Measurements from ENCODE around the gene FZD7.

Gene FZD7

DNA sequence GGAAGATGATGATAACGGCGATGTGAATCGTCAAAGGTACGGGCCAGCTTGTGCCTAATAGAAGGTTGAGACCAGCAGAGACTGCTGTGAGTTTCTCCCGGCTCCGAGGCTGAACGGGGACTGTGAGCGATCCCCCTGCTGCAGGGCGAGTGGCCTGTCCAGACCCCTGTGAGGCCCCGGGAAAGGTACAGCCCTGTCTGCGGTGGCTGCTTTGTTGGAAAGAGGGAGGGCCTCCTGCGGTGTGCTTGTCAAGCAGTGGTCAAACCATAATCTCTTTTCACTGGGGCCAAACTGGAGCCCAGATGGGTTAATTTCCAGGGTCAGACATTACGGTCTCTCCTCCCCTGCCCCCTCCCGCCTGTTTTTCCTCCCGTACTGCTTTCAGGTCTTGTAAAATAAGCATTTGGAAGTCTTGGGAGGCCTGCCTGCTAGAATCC, 3.0 kb downstream of the FZD7 start:
- Histone ChIP-seq H3K27ac (ENCODE audit: low read length) (no peak overlapping the region), H3K9me3 (ENCODE audit: insufficient read depth, low read length, severe bottlenecking) (peaks cover 4% of the 10 kb centered on the region), H3K27me3 (ENCODE audit: insufficient read depth, low read length, poor library complexity) (peaks cover 19% of the 10 kb centered on the region), H3K79me2 (ENCODE audit: insufficient read depth, low read length) (no peaks in the 10 kb centered on the region), H2AFZ (ENCODE audit: low read depth, low read length) (no peak overlapping the region), H3K4me2 (ENCODE audit: insufficient read depth, low read length) (no peak overlapping the region), H3K9ac (ENCODE audit: low read depth, low read length) (no peak overlapping the region), H3K4me3 (ENCODE audit: low read depth in 1 of 2, low read length in 2 of 2) (no peak overlapping the region), H3K36me3 (ENCODE audit: insufficient read depth, low read length) (no peaks in the 10 kb centered on the region), H4K20me1 (ENCODE audit: insufficient read depth, low read length) (no peaks in the 10 kb centered on the region), H3K4me1 (ENCODE audit: insufficient read depth, low read length) (no peaks in the 10 kb centered on the region)
- no peak for ATAC-seq (ENCODE audit: insufficient read depth, low read depth)
- no peak for TF ChIP-seq EZH2 (IDR thresholded peaks at IDR 0.05; ENCODE audit: borderline replicate concordance, low read depth, low read length, severe bottlenecking)
- TF ChIP-seq, protein P1, sequence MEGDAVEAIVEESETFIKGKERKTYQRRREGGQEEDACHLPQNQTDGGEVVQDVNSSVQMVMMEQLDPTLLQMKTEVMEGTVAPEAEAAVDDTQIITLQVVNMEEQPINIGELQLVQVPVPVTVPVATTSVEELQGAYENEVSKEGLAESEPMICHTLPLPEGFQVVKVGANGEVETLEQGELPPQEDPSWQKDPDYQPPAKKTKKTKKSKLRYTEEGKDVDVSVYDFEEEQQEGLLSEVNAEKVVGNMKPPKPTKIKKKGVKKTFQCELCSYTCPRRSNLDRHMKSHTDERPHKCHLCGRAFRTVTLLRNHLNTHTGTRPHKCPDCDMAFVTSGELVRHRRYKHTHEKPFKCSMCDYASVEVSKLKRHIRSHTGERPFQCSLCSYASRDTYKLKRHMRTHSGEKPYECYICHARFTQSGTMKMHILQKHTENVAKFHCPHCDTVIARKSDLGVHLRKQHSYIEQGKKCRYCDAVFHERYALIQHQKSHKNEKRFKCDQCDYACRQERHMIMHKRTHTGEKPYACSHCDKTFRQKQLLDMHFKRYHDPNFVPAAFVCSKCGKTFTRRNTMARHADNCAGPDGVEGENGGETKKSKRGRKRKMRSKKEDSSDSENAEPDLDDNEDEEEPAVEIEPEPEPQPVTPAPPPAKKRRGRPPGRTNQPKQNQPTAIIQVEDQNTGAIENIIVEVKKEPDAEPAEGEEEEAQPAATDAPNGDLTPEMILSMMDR (IDR thresholded peaks at IDR 0.05; ENCODE audit: borderline replicate concordance, extremely low read depth, low read length, poor library complexity, severe bottlenecking): no peak
- DNase-seq: no peak

DNA sequence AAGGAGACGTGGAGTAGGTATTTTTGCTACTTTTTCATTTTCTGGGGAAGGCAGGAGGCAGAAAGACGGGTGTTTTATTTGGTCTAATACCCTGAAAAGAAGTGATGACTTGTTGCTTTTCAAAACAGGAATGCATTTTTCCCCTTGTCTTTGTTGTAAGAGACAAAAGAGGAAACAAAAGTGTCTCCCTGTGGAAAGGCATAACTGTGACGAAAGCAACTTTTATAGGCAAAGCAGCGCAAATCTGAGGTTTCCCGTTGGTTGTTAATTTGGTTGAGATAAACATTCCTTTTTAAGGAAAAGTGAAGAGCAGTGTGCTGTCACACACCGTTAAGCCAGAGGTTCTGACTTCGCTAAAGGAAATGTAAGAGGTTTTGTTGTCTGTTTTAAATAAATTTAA, 3.4 kb downstream of the FZD7 start:
- H3K4me2 ChIP-seq (ENCODE audit: insufficient read depth, low read length): no peak overlapping the region
- H3K36me3 ChIP-seq (ENCODE audit: insufficient read depth, low read length): no peaks in the 10 kb centered on the region
- TF ChIP-seq, protein P1 (IDR thresholded peaks at IDR 0.05; ENCODE audit: borderline replicate concordance, extremely low read depth, low read length, poor library complexity, severe bottlenecking): no peak
- no peak for TF ChIP-seq EZH2 (IDR thresholded peaks at IDR 0.05; ENCODE audit: borderline replicate concordance, low read depth, low read length, severe bottlenecking)
- H3K27ac ChIP-seq (ENCODE audit: low read length): no peak overlapping the region
- ATAC-seq (ENCODE audit: insufficient read depth, low read depth) (no peak), DNase-seq (no peak)
- H3K9ac ChIP-seq (ENCODE audit: low read depth, low read length): no peak overlapping the region
- no peaks in the 10 kb centered on the region for H3K4me1 ChIP-seq (ENCODE audit: insufficient read depth, low read length)
- peaks cover 4% of the 10 kb centered on the region for H3K9me3 ChIP-seq (ENCODE audit: insufficient read depth, low read length, severe bottlenecking)
- H3K79me2 ChIP-seq (ENCODE audit: insufficient read depth, low read length): no peaks in the 10 kb centered on the region
- peaks cover 19% of the 10 kb centered on the region for H3K27me3 ChIP-seq (ENCODE audit: insufficient read depth, low read length, poor library complexity)
- H4K20me1 ChIP-seq (ENCODE audit: insufficient read depth, low read length): no peaks in the 10 kb centered on the region
- H2AFZ ChIP-seq (ENCODE audit: low read depth, low read length): no peak overlapping the region
- no peak overlapping the region for H3K4me3 ChIP-seq (ENCODE audit: low read depth in 1 of 2, low read length in 2 of 2)

DNA sequence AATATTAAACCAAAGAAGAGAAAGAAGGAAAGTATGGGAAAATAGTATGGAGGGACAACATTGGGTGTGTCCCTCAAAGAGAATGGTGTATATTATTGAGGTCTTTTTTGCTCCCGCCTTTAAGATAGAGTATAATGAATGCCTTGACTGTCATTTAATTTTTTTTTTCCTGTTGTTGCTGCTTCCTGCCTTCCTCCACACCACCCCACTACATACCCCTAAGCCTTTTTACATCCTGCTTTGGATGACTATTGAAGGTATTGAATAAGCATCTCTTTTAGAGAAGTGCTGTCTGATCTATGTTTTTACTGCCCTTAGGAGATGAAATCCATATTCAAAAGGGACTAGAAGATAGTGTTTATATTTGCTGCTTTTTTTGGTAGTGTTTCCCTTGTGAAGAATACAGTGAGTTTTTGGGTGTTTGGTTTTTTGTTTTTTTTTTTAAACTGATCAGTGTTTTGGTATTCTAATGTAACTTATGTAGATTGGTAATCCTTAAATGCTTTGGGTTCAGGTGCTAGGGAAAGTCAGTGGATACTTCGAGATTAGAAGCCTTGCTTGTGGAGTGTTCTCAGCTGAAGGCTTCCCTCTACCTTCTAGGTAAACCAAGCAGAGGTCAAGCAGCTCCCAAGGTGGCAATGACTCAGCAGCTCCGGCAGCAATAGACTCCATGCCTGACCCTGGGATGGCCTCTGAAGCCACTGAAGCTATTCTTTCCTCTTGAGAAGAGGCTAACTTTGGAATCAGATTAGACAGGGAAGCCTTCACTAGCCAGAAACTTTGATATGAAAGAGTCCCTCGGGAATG, 5.0 kb downstream of the FZD7 start:
- no peak overlapping the region for H2AFZ ChIP-seq (ENCODE audit: low read depth, low read length)
- no peak for DNase-seq
- ATAC-seq (ENCODE audit: insufficient read depth, low read depth): no peak
- no peak overlapping the region for H3K9ac ChIP-seq (ENCODE audit: low read depth, low read length)
- H3K4me2 ChIP-seq (ENCODE audit: insufficient read depth, low read length): no peak overlapping the region
- H3K36me3 ChIP-seq (ENCODE audit: insufficient read depth, low read length): no peaks in the 10 kb centered on the region
- peaks cover 21% of the 10 kb centered on the region for H3K27me3 ChIP-seq (ENCODE audit: insufficient read depth, low read length, poor library complexity)
- H3K4me3 ChIP-seq (ENCODE audit: low read depth in 1 of 2, low read length in 2 of 2): no peak overlapping the region
- no peaks in the 10 kb centered on the region for H3K79me2 ChIP-seq (ENCODE audit: insufficient read depth, low read length)
- H4K20me1 ChIP-seq (ENCODE audit: insufficient read depth, low read length): no peaks in the 10 kb centered on the region
- H3K9me3 ChIP-seq (ENCODE audit: insufficient read depth, low read length, severe bottlenecking): peaks cover 4% of the 10 kb centered on the region
- no peak for TF ChIP-seq EZH2 (IDR thresholded peaks at IDR 0.05; ENCODE audit: borderline replicate concordance, low read depth, low read length, severe bottlenecking)
- TF ChIP-seq, protein P1 (IDR thresholded peaks at IDR 0.05; ENCODE audit: borderline replicate concordance, extremely low read depth, low read length, poor library complexity, severe bottlenecking): no peak
- no peak overlapping the region for H3K27ac ChIP-seq (ENCODE audit: low read length)
- H3K4me1 ChIP-seq (ENCODE audit: insufficient read depth, low read length): no peaks in the 10 kb centered on the region
